HG03064 (cell line): ENCODE measurements around the gene GZMM.
A peak's percentile ranks its signal among the peaks of the same experiment; 100 is the strongest.

ENCODE experiments used
- ATAC-seq: cut with Tn5 transposase; IDR thresholded peaks from one replicate; pipeline ENCODE4 v1.9.1; 2021; ENCODE audit warnings: low read depth; ENCODE audit not compliant: unreplicated experiment

GZMM gene

DNA sequence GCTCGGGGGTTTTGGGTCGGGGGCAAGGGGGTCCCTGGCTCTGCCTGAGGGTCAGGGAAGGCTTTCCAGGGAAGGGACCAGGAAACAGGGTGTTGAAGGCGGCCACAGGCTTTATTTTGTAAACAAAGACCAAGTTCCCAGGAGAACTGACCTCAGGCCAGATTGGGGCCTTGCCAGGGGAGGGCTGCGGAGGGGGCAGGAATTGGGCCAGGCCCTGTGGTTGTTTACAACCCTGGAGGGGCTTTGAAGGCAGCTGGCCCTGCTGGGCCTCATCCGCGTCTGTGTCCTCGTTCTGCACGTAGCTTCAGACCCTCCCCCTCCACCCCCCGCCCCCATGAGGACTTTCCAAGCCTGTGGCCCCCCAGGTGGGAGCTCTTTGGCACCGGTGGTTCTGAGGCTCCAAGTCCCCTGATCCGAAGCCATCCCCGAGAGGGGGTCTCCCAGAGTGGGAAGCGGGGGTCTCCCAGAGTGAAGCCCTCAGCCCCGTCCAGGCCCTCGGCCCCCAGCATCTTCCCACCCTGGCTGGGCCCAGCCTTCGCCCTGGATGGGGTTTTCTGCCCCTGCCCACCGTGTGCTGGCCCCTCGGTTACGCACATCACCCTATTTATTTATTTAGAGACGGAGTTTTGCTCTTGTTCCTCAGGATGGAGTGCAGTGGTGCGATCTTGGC lies 15.1 kb downstream of the GZMM start:
- no peak for ATAC-seq

DNA sequence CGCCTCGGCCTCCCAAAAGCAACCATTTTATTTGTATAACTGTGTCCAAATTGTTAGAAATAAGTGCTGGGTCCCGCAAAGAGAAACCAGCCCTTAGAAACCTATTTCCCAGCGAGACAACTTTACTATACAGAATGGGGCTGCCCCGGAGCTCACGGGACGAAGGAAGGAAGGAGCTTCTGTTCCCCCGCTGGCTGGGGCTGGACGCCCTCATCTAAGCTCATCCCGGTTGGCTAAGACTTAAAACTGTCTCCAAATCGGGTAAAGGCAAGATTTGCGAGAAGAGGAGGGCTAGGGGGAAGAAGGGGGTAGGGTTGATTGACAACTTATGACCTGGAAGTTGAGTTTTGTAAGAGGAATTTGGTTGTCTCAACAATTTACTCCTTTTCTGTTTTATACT lies 16.3 kb downstream of the GZMM start:
- ATAC-seq, result no peak

DNA sequence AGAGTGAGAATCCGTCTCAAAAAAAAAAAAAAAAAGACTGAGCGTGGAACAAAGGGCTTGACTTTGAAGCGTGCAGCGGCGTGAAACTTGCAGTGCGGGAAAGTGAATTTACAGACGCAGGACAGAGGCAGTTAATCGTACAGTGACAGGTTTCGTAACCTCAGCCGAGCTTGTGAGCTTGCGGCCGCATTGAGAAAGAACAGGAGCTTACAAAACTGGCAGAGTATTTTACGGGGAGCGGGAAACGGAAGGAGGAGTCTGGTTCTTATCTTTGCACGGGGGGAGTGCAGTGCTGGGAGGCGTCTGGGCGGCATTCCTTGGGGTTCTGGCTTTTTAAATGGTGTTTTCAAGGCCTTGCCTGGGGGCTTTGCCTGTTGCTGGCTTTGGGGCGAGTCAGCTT lies 22.6 kb downstream of the GZMM start:
- ATAC-seq, result no peak

DNA sequence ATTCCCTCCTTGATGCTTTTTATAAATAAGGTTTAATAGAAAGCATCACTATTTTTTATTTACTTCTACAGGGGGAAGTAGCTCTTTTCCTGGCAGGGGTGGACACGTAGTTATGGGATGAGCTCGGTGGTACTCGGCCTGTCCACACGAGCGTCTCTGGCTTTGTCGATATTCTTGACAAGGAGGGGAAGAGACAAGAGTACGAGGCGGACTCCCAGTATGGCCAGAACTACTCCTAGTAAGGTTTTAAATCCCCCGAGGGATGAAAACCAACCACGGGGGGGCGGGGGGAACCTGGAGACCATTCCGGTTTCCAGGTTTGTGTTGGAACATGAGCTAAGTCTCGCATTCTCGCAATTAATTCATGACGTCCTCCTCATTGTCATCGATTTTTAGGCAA lies 23.0 kb downstream of the GZMM start:
- no peak for ATAC-seq

DNA sequence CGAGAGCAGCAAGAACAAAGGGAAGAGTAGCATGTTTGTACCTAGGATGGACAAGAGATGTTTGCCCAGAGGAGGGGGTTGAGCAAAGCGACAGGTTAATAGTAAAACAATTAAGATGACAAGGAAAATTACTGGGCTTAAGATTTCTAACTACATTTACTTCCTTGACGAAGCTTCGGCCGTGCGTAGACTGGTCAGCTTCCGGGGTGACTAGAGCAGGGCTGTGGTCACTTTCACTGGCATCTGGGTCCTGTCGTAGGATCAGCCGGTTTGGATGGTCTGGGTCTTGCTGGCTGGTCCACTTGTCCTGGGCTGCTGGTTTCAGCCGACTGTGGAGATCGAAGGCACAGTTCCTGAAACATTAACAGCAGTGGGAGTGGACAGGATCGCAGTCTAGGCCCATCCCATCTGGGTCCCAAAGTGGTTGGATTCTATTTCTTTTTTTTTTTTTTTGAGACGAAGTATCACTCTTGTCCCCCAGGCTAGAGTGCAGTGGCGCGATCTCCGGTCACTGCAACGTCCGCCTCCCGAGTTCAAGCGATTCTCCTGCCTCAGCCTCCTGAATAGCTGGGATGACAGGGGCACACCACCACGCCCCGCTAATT lies 23.5 kb downstream of the GZMM start:
- no peak for ATAC-seq

DNA sequence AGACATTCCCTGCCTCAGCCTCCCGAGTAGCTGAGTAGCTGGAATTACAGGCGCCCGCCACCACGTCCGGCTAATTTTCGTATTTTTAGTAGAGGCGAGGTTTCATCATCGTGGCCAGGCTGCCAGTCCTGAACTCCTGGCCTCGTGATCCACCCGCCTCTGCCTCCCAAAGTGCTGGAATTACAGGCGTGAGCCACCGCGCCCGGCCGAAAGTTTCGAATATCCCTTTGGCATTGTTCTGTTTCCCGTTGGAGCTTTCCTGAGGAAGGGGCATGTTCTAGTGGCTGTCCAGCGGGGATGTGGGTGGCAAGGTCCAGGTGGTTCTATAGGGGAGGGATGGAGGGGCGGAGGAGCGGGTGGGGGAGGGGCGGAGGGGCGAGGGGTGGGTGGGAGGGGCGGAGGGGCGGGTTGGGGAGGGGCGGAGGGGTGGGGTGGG lies 26.4 kb downstream of the GZMM start:
- ATAC-seq, result no peak

DNA sequence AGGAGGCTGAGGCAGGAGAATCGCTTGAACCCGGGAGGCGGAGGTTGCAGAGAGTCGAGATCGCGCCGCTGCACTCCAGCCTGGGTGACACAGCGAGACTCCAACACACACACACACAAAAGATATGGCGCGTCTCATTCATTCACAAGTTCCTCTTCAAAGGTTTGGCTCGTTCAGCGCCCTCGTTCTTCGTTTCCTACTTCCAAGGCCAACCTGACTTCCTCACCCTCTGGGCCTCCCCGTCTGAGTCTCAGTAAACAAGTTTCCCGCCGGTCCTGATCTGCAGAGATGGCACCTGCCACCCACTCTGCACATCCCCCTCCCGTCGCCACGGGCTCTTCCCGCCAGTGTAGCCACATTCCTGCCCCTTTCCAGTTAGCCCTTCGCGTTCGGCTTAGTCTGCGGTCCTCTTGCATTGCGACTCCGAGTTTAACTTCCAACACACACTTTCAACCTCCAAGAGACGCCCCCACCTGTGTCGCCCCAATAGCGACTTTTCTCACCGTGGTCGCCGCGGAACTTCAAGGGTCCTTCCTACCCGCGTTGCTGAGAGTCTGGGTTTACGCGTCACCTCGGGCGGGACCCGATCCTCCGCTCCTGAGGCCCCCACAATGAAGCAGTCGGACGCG lies 27.2 kb downstream of the GZMM start:
- no peak for ATAC-seq

DNA sequence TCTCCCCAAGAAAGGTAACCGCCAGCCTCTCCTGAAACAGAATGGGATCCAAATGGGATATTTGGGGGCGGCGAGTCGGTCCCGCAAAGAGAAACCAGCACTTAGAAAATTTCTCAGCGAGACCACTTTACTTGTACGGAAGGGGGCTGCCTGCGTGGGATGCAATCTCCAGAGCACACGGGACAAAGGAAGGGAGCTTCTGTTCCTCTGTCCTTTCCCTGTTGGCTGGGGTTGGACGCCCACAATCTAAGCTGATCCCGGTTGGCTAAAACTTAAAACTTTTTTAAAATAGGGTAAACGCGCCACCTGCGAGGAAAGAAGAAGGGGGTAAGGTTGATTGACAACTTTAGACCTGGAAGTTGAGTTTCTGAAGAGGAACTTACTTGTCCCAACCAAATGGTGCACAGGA lies 27.7 kb downstream of the GZMM start:
- ATAC-seq, result peak; percentile 6

DNA sequence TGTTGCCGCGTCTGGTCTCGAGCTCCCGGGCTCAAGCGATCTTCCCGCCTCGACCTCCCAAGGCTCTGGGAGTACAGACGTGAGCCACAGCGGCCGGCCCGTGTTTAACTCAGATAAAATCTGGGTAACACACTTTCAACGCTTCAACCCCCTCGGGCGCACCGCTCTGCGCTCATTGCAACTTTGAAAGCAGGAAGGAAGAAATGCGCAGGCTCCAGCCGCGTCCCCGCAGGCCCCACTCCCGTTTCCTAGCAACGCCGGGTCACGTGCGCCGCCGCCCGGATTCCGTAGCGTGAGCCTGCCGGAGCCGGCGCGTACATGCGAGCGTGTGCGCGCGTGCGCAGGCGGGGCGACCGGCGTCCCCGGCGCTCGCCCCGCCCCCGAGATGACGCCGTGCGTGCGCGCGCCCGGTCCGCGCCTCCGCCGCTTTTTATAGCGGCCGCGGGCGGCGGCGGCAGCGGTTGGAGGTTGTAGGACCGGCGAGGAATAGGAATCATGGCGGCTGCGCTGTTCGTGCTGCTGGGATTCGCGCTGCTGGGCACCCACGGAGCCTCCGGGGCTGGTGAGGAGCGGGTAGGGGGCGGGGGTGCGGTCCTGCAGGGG lies 28.4 kb downstream of the GZMM start, which contains the start of gene BSG:
Gene BSG, plus strand, starts transcription at position 457 of the 603 bp plus-strand sequence. Its CDS starts 39 bp downstream, at position 496.
- ATAC-seq, result peak; percentile 38

DNA sequence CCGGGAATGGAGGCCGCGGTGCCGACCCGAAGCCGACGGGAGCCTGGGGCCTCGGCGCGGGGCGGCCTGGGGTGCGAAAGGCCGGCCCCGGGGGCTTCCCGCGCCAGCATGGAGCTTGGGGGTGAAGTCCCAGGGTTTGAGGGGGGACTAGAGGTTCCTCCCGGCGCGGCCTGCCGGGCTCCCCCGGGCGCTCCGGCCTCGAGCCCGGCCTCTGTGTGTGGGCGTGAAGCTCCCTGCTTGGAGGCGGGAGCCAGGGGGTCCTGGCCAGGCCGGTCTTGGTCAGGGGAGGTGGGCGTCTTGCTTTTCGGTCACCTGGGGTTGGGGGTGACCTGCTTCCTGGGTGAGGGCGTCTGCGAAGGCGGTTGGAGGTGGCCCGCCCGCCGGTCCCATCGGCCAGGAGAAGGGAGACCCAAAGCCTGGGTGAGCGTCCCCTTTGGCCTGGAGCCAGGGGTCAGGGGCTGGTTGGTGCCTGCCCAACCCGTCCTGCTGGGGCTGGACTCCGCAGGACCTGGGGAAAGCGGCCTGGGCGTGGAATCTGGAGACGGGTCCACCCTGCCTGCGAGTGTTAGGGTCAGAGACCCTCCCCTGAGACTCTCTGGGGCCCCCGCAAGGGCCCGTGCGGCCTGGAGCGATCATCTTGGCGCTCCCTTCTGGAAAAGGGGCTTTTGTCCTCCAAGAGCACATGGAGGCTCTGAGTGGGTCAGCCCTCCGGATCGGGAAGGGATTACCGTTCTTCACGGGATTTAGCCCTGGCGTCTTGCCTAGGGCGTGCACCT lies 29.1 kb downstream of the GZMM start:
- ATAC-seq, result peak; percentile 27

DNA sequence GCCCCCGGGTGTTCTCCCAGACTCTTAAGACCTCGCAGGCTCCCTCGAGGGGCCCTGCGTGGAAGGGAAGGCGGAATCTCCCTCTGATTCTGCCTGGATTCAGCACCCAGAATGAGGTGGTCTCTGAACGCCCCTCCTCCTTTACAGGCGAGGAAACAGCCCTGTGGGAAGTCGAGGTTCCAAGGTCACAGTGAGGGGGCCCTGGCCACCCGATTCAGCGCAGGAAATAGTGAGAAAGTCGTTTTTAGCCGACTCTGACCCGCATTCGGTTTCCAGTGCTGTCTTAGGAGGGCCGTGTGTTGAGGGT lies 29.6 kb downstream of the GZMM start:
- no peak for ATAC-seq

DNA sequence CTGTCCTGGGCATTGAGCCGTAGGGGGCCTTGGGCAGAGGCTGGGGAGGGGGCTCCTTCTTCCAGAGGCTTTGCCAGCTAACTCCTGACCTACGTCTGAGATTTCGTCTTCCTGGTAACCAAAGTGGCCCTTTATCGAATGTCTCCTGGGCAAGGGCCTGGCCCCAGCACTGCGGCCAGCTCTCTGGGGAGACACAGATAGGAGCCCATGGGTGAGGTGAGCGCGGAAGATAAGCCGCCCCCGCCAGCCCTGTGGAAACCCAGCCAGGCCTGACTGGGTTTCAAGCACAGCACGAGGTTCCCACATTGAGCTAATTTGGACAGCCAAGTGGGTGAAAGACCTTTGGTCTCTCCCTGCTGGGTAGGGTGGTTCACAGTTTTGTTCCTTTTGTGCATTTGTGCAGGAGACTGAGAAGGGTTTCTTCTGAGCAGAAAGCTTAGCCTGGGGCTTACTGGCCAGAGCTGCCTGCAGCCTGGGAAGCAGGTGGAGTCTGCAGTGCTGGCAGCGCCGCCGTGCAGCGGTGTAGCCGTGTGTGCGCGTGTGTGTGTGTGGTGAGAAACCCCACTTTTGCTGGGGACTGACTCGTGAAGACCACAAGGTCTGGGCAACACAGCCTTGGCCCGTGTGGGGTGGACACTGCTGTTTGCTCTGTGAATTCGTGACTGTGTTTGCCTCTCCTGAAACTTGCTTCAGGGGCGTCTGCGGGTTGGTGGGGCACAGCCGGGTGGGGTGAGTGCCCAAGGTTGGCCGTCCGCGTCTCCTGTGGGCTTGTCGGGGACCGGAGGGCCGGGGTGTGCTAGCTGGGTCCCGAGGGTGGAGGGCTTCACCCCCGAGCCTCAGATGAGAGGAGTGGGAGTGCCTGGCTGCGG lies 31.0 kb downstream of the GZMM start:
- ATAC-seq, result no peak

DNA sequence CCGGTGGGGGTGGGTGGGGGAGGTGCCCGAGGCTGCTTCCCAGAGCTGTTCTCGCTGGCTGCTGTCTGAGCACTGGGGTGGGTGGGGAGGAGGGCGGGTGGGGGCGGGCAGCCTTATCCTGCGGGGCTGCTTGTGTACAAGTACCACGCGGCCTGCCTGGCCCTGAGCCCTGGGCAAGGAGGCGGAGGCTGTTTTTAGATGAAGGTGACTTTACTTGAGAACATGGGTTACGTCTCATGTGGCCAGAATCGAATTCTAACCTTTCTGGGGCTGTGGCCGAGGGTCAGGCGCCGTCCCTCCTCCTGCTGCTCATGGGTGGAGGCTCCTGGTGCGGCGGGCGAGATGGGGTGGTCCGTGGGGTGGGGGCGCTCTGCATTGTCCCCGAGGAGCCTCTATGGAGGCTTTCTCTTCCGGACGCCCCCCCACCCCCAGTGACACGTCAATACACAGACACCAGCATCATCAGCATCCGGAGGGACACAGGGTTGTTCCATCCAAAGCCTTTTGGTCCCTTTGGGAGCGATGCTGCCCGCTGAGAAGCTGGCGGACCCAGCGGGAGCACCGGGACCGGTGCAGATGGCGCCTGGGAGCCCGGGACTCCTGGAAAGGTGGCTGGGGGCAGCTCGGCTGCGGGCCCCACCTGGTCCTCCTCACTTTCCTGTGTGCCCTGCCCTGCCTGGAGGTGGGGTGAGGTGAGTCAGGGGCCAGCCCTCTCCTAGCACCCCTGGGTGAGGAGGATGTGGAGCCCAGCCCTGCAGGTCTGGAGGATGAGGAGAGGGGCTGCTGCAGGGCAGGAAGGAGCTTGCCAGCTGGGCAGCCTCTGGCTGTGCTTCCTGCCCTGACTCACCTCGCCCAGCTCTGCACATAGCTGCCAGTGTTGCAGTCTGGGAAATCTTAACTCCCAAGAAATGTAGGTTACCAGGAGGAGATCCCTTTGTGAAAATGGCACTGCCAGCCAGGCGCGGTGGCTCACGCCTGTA lies 32.0 kb downstream of the GZMM start:
- ATAC-seq, result no peak

DNA sequence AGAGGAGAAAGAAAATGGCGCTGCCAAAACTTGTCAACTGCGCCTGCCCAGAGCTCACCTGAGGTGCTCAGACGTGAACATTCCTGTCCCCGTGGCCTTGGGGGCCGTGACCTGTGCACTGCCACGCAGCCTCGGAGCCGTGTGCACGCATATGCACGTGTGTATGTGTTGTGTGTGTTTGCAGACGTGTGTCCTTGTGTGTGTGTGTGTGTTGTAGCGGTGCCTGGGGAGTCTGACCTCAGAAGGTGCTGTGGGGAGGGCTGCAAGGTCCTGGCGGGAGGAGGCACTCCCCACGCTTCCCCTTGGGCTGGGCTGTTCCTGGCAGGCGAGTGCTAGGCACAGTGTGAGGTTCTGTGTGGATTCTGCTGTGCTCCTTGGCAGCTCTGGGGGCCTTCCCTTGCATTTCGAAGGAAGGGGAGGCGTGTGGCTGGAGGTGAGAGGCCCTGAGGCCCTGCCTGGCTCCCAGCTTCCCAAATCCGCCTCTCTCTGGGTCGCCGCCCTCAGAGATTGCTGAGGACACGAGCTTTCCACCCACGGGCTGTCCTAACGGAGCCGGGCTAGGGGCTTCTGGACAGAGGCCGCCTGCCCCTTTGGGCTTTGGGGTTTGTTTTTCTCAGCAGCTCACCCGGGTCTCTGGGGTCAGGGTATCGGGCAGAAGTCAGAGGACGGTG lies 33.0 kb downstream of the GZMM start:
- ATAC-seq, result no peak

DNA sequence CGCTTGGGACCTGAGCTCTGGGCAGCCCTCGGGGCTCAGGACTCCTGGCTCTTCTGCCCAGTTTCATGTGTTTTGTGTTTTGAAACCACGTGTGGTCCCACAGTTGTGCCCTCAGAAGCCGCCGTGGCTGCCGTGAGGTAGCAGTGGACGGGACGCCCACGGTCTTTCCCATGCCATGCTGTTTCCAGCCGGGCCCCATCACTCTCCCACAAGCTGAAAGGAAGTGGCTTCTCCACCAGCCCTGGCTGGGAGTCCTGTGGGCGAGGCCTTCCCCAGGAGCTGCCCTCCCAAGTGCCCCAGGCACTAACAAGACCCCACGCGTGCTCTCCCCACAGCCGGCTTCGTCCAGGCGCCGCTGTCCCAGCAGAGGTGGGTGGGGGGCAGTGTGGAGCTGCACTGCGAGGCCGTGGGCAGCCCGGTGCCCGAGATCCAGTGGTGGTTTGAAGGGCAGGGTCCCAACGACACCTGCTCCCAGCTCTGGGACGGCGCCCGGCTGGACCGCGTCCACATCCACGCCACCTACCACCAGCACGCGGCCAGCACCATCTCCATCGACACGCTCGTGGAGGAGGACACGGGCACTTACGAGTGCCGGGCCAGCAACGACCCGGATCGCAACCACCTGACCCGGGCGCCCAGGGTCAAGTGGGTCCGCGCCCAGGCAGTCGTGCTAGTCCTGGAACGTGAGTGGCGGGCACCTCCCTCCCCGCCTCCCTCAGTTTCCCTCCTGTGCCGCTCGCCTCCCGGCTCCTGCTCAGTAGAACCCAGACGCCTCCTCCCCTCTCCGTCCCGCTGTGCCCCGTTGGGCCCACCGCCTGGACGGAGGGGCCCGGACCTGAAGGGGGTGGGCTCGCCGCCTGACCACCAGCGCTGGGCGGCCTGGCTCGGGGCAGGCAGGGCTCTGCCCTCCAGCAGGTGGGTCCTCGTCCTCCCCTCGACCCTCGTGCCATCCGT lies 33.9 kb downstream of the GZMM start:
- ATAC-seq, result no peak

DNA sequence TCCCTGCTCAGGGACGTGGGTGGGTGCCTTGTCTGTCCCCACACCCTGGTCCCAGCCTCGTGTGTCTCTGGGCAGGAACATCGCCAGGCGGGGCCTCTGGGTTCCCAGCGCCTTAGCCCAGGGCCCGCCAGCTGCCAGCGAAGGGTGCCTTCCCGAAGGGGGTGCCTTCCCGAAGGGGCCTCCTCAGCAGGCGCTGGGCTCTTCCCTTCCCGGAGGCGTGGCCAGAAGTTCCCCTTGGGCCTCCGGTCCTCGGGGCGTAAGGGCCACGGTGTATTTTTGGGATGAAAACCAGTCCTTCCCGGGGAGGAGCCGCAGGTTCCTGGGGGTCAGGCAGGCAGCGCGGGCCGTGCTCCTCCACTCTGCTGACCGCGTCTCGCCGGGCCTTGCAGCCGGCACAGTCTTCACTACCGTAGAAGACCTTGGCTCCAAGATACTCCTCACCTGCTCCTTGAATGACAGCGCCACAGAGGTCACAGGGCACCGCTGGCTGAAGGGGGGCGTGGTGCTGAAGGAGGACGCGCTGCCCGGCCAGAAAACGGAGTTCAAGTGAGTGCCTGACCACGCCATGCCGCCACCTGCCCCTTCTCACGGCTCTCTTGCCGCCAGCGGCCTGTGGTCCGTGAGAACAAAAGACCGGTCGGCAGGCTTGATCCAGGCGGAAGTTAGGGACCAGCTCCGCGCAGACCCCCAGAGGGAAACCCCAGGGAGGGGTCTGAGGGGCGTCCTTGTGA lies 35.4 kb downstream of the GZMM start:
- no peak for ATAC-seq

DNA sequence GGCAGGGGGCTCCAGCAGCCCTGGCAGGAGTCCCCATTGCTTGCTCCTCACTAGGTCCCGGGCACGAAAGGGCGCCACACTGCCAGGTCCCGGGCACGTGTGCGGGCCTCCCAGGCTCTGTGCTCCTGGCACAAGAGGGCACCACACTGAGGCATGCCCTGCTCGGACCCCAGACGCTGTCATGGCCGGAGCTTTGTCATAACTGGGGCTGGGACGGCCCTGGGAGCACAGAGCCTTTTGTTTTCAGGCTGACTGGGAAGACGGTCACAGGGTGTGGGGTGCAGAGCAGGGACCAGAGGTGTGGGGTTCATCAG lies 35.9 kb downstream of the GZMM start:
- no peak for ATAC-seq
